ENCODE results near the gene FGF9.

The FGF9 gene

GRCh38 chr13:21676611-21677021, 5.7 kb downstream of the FGF9 start:
- no peak for TF ChIP-seq ZNF565 (CRISPR knock-in tag; conservative IDR thresholded peaks at IDR 0.05; ENCODE audit: low read depth)
- TF ChIP-seq BACH2 (CRISPR knock-in tag; IDR thresholded peaks at IDR 0.05; ENCODE audit: borderline replicate concordance): no peak
- no peak for TF ChIP-seq ARNTL (CRISPR knock-in tag; IDR thresholded peaks at IDR 0.05; ENCODE audit: borderline replicate concordance, low read depth)
- TF ChIP-seq ZNF8 (CRISPR knock-in tag; IDR thresholded peaks at IDR 0.05): no peak
- no peak for TF ChIP-seq TSHZ2 (CRISPR knock-in tag; IDR thresholded peaks at IDR 0.05)
- TF ChIP-seq, protein P1, sequence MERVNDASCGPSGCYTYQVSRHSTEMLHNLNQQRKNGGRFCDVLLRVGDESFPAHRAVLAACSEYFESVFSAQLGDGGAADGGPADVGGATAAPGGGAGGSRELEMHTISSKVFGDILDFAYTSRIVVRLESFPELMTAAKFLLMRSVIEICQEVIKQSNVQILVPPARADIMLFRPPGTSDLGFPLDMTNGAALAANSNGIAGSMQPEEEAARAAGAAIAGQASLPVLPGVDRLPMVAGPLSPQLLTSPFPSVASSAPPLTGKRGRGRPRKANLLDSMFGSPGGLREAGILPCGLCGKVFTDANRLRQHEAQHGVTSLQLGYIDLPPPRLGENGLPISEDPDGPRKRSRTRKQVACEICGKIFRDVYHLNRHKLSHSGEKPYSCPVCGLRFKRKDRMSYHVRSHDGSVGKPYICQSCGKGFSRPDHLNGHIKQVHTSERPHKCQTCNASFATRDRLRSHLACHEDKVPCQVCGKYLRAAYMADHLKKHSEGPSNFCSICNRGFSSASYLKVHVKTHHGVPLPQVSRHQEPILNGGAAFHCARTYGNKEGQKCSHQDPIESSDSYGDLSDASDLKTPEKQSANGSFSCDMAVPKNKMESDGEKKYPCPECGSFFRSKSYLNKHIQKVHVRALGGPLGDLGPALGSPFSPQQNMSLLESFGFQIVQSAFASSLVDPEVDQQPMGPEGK (CRISPR knock-in tag; IDR thresholded peaks at IDR 0.05; ENCODE audit: borderline replicate concordance): no peak
- TF ChIP-seq ZFP30 (CRISPR knock-in tag; IDR thresholded peaks at IDR 0.05): no peak
- TF ChIP-seq SNAI2 (CRISPR knock-in tag; IDR thresholded peaks at IDR 0.05): no peak
- no peak for TF ChIP-seq ZNF70 (CRISPR knock-in tag; IDR thresholded peaks at IDR 0.05)
- no peak for TF ChIP-seq CSDC2 (CRISPR knock-in tag; IDR thresholded peaks at IDR 0.05)
- TF ChIP-seq TOX (CRISPR knock-in tag; IDR thresholded peaks at IDR 0.05; ENCODE audit: borderline replicate concordance): no peak
- no peak for TF ChIP-seq ZFP3 (CRISPR knock-in tag; IDR thresholded peaks at IDR 0.05)
- TF ChIP-seq ESRRG (CRISPR knock-in tag; IDR thresholded peaks at IDR 0.05): no peak
- no peak for TF ChIP-seq TCF4 (CRISPR knock-in tag; IDR thresholded peaks at IDR 0.05; ENCODE audit: borderline replicate concordance)
- ATAC-seq: no peak

DNA sequence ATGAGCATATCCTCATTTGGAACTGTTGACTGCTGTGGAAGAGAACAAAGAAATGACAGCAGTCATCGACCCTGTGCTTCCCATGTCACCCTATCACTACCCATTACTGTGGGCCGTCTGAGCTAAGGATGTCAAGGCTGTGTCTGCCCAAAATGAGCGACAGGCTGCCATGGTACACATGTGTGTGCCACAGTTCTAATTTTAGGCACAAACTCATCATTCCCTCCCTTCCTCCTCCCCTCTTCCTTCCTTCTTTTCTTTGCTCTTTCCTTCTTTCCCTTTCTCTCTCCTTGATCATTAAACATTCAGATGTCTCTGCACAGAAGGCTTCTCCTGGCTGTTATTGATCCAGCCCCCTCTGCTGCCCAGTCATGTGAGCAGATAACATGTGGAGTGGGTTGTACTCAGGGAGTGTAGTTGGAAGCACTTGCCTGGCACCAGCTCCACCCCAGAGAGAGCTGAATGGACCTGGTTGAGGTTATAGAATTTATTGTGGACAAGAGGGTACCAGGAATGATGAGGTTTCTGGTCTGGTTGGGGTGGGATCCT, 6.3 kb downstream of the FGF9 start:
- TF ChIP-seq PPARA (CRISPR knock-in tag; IDR thresholded peaks at IDR 0.05; ENCODE audit: borderline replicate concordance) (no peak), TSHZ2 (CRISPR knock-in tag; IDR thresholded peaks at IDR 0.05) (no peak), OSR1 (CRISPR knock-in tag; IDR thresholded peaks at IDR 0.05) (no peak), TCF4 (CRISPR knock-in tag; IDR thresholded peaks at IDR 0.05; ENCODE audit: borderline replicate concordance) (no peak), CSRNP3 (CRISPR knock-in tag; IDR thresholded peaks at IDR 0.05) (no peak), ISL1 (CRISPR knock-in tag; IDR thresholded peaks at IDR 0.05) (no peak), CREB5 (CRISPR knock-in tag; IDR thresholded peaks at IDR 0.05; ENCODE audit: low read depth) (no peak), ZNF565 (CRISPR knock-in tag; conservative IDR thresholded peaks at IDR 0.05; ENCODE audit: low read depth) (no peak), TOX (CRISPR knock-in tag; IDR thresholded peaks at IDR 0.05; ENCODE audit: borderline replicate concordance) (no peak), GLIS3 (CRISPR knock-in tag; IDR thresholded peaks at IDR 0.05) (no peak), RARB (CRISPR knock-in tag; IDR thresholded peaks at IDR 0.05) (no peak), ZFP30 (CRISPR knock-in tag; IDR thresholded peaks at IDR 0.05) (no peak), ZC3H10 (CRISPR knock-in tag; IDR thresholded peaks at IDR 0.05) (no peak), BACH2 (CRISPR knock-in tag; IDR thresholded peaks at IDR 0.05; ENCODE audit: borderline replicate concordance) (no peak)
- no peak for ATAC-seq
